ENCODE measurements around the gene BTBD16.

The BTBD16 gene

DNA sequence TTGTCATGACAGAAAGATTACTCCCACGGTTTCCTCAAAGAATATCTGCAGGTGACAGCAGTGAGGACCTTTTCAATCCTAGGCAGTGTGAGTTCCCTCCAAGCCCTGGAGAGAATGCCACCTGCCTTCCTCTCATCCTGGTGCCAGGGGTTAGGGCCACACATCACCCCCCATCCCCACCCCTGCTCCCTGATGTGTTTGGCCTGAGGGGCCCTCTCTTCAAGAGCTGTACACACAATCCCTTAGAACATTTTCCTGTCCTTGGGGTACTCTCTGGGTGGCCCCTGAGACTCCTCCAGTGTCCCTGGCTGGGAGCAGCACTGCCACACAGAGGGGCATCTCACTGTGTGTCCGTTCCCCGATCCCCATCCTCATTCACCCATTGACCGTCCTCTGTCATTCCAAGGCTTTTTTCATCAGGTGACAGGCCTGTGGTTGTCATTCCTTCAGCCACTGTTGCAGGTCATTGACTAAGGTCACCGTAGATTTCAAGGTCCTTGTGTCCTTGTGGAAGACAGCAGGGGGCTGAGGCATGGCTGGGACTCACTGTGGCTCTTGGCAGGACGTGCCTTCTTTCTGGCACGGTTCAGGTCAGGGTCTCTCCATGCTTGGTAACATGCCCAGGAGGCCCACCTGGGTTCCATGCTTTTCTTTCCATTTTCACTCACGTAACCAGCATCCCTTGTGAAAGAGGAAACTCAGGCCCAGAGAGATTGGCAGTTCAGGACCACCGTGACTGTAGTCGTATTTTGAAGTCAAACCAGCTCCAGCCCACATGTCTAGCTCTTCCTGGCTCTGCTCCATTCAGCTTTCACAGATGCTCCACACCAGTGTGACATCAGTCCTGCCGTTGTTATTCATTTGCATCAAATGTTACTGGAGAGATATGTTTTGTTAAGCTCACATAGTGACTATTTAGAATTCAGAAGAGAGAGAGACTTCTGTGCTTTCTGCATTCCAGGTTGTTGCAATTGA, 26.8 kb upstream of the BTBD16 start:
- DNase-seq = no peak
- Histone ChIP-seq H3K27ac (no peak overlapping the region), H3K9me3 (ENCODE audit: severe bottlenecking) (no peaks in the 10 kb centered on the region), H3K27me3 (ENCODE audit: insufficient read depth, low read depth, severe bottlenecking) (no peaks in the 10 kb centered on the region), H3K4me3 (ENCODE audit: low read depth, low read length) (no peak overlapping the region), H3K36me3 (peaks cover 5% of the 10 kb centered on the region)
- TF ChIP-seq, protein P1, sequence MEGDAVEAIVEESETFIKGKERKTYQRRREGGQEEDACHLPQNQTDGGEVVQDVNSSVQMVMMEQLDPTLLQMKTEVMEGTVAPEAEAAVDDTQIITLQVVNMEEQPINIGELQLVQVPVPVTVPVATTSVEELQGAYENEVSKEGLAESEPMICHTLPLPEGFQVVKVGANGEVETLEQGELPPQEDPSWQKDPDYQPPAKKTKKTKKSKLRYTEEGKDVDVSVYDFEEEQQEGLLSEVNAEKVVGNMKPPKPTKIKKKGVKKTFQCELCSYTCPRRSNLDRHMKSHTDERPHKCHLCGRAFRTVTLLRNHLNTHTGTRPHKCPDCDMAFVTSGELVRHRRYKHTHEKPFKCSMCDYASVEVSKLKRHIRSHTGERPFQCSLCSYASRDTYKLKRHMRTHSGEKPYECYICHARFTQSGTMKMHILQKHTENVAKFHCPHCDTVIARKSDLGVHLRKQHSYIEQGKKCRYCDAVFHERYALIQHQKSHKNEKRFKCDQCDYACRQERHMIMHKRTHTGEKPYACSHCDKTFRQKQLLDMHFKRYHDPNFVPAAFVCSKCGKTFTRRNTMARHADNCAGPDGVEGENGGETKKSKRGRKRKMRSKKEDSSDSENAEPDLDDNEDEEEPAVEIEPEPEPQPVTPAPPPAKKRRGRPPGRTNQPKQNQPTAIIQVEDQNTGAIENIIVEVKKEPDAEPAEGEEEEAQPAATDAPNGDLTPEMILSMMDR (IDR thresholded peaks at IDR 0.05; ENCODE audit: low read depth, low read length) = no peak

DNA sequence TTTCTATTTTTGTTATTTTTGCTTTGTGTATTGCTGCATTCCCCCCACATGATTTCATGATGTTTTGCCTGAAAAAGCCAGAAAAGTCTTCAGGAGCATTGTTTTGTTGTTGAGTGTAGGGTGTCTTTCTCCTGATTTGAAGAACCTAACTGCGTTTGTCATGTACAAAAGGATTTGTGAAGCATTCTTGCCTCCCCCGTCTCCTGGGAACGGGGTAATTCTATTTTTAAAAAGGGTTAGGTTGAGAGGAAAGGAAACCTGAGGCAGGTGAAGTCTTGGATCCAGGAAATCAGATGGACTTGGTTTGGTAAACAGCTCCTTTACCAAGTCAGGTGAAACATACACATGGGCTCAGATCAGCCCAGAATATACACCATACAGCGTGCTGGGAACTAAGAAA, 26.0 kb upstream of the BTBD16 start:
- H3K27me3 ChIP-seq (ENCODE audit: insufficient read depth, low read depth, severe bottlenecking) = no peaks in the 10 kb centered on the region
- no peaks in the 10 kb centered on the region for H3K9me3 ChIP-seq (ENCODE audit: severe bottlenecking)
- no peaks in the 10 kb centered on the region; the same call in 1 of the 2 replicates for H3K36me3 ChIP-seq
- H3K27ac ChIP-seq = no peak overlapping the region
- TF ChIP-seq, protein P1 (IDR thresholded peaks at IDR 0.05; ENCODE audit: low read depth, low read length) = no peak
- no peak overlapping the region for H3K4me3 ChIP-seq (ENCODE audit: low read depth, low read length)
- no peak for DNase-seq

DNA sequence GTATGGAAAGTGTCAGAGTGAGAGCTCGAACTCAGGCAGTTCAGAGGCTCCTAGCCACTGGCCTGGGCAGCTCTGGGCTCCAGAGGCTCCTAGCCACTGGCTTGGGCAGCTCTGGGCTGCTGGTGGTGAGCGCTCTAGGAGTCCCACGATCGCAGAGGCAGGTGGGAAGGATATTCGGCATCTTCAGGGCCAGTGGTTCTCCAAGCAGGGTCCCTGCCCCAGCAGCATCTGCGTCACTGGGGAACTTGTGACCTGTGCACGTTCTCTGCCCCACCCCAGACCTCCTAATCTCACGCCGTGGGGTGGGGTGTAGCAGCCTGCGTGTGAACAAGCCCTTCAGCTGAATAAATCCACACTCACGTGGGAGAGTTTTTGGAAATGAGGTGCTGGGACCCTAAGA, 25.2 kb upstream of the BTBD16 start:
- Histone ChIP-seq H3K9me3 (ENCODE audit: severe bottlenecking) (no peaks in the 10 kb centered on the region), H3K27ac (no peak overlapping the region)
- TF ChIP-seq, protein P1 (IDR thresholded peaks at IDR 0.05; ENCODE audit: low read depth, low read length) = no peak

DNA sequence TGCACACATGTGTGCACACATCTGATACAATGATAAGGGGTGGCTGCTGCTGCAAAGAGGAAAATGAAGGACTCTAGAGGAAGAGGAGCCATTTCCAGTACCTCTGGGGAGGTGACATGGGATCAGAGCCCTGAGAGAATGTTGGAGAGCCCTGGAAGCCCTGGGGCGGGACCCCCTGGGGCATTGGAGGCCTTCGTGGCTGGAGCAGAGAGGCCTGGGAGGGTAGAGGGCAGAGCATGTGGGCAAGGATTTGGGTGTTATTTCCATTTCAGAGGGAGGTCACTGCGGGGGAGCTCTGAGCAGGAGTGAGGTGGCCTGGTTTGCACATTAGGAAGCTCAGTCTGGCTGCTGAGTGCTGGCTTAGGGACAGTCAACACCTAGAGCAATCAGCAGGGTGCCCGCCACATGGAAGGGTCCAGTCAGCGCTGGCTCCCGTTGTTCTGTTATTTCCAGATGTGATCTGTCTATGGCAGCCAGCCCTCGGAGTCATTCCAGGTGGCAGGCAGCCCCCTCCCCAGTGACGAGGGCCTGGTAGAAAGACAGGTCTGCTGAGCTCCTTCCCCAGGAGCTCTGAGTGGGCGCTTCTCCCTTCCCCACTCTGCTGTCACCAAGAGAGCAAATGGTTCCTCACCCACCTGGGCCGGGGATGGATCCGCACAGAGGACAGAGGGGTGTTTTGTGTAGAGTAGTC, 24.1 kb upstream of the BTBD16 start:
- no peak overlapping the region for H3K4me3 ChIP-seq (ENCODE audit: low read depth, low read length)
- H3K27me3 ChIP-seq (ENCODE audit: insufficient read depth, low read depth, severe bottlenecking) = no peaks in the 10 kb centered on the region
- no peak overlapping the region for H3K27ac ChIP-seq
- no peaks in the 10 kb centered on the region for H3K9me3 ChIP-seq (ENCODE audit: severe bottlenecking)
- no peaks in the 10 kb centered on the region; the same call in 1 of the 2 replicates for H3K36me3 ChIP-seq
- TF ChIP-seq, protein P1 (IDR thresholded peaks at IDR 0.05; ENCODE audit: low read depth, low read length) = no peak
- DNase-seq = no peak

More for the DNA sequence above, 25.2 kb upstream of the BTBD16 start:
- Histone ChIP-seq H3K27me3 (ENCODE audit: insufficient read depth, low read depth, severe bottlenecking) (no peaks in the 10 kb centered on the region), H3K36me3 (no peaks in the 10 kb centered on the region; the same call in 1 of the 2 replicates), H3K4me3 (ENCODE audit: low read depth, low read length) (no peak overlapping the region)
- DNase-seq = no peak

DNA sequence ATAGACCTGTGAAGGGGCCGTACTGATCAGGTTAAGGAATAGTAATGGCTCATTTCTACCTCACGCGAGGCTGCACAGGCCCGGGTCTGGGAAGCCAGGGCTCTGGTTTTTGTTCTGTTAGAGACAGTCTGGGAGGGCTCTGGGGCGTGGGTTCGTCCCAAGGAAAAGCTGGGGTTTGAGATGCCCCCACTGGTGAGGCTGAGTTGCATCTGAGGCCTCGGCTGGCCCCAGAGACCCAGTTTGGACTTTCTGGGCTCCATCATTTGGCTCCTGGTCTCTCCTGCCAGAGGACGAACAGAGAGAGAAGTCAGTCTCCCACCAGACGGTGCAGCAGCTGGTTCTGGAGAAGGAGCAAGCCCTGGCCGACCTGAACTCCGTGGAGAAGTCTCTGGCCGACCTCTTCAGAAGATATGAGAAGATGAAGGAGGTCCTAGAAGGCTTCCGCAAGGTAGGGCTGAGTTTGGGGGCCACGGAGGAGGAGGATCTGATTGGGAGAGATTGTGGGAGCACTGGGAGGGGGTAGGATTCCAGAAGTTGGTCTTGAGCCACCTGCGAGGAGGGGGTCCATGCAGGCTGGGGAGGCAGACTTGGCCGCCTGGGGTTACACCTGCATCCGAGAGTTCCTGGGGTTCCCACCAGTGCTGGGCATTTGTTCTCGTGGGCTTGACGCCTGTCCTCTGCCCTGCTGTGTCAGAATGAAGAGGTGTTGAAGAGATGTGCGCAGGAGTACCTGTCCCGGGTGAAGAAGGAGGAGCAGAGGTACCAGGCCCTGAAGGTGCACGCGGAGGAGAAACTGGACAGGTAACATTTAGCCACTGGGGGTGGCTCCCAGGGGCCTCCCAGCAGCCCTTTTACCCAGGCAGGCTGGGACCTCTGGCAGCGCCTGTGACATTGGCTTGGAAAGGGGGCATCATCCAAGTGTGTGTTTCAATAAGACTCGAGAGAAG, 22.5 kb upstream of the BTBD16 start:
- Histone ChIP-seq H3K27ac (no peak overlapping the region), H3K9me3 (ENCODE audit: severe bottlenecking) (no peaks in the 10 kb centered on the region), H3K36me3 (no peaks in the 10 kb centered on the region), H3K27me3 (ENCODE audit: insufficient read depth, low read depth, severe bottlenecking) (no peaks in the 10 kb centered on the region), H3K4me3 (ENCODE audit: low read depth, low read length) (no peak overlapping the region)
- TF ChIP-seq, protein P1 (IDR thresholded peaks at IDR 0.05; ENCODE audit: low read depth, low read length) = no peak
- DNase-seq = no peak
